SK-N-SH (cell line): ENCODE measurements around the gene PCSK2.

Source experiments
- CTCF ChIP-seq: fragments of 200-600 bp; sonication (generic); IDR thresholded peaks from 2 replicates; pipeline ENCODE4 v1.6.1; 2017; ENCODE audit warnings: antibody characterized with exemption, mild to moderate bottlenecking, moderate library complexity
- MAX ChIP-seq: IDR thresholded peaks from 2 replicates; pipeline ENCODE4 v1.4.0; 2012; ENCODE audit warnings: low read depth
- MXI1 ChIP-seq: IDR thresholded peaks from 2 replicates; pipeline ENCODE4 v1.6.1; 2012; ENCODE audit warnings: mild to moderate bottlenecking, low read depth, low read length, improper control_type of control experiment
- POLR2AphosphoS5 ChIP-seq: IDR thresholded peaks from 2 replicates; pipeline ENCODE4 v1.6.1; 2012; ENCODE audit warnings: low read depth, low read length
- RCOR1 ChIP-seq: fragments of 150-350 bp; IDR thresholded peaks from 2 replicates; pipeline ENCODE4 v1.6.1; 2017; ENCODE audit warnings: antibody characterized with exemption, low read length
- SMC3 ChIP-seq: IDR thresholded peaks from 2 replicates; pipeline ENCODE4 v1.6.1; 2012; ENCODE audit warnings: low read depth, low read length, improper control_type of control experiment
- ZBTB33 ChIP-seq: IDR thresholded peaks from 2 replicates; pipeline ENCODE4 v1.4.0; 2012; ENCODE audit warnings: low read depth, borderline replicate concordance

GRCh38 chr20:17442588-17442987 lies 215.7 kb downstream of the PCSK2 start:
- no peak for TF ChIP-seq RCOR1
- no peak for TF ChIP-seq ZBTB33
- no peak for TF ChIP-seq CTCF
- TF ChIP-seq POLR2AphosphoS5, result no peak
- TF ChIP-seq SMC3, result no peak
- TF ChIP-seq MXI1, result no peak
- no peak for TF ChIP-seq MAX
